Adipose tissue (tissue), 3 donors: Measurements from ENCODE around the gene PTPN7. TPM values are rescaled to one million over a fixed set of nuclear protein-coding genes. Genes with fewer than 3 reads are reported as not detected.

Experiments used
- H3K27ac ChIP-seq: one replicate; pipeline ENCODE4 v1.5.1; 2013; ENCODE audit warnings: low read depth, low read length
- WGBS, 3 donors: extraction: QIAGEN DNeasy Blood & Tissue Kit; methylation state at CpG; one replicate each; pipeline ENCODE4 v1.1.7; 2013; 5-methylcytosine and 5-hydroxymethylcytosine counted together
- polyA plus RNA-seq, 3 donors: library from polyadenylated mRNA; stranded (reverse); fragments of 200-250 nt; gene quantifications; one replicate each; pipeline ENCODE4 v1.2.3, GENCODE V29; 2013
- donor health status: healthy with polysubstance abuse.
- donor health status: Bipolar disorder and iron deficiency.
- donor health status: healthy.

Gene PTPN7
- 1 to 10 TPM in 2 of 3 donors, under 1 TPM in 1; 0.47 to 2.9 (median 1.1) TPM for polyA plus RNA-seq

GRCh38 chr1:202160377-202160940, at the start of gene PTPN7:
PTPN7 (minus strand) TSS chr1:202160602; CDS start chr1:202159402, 1,200 bp downstream.
- 42 to 78% (median 53%) methylated on average over 17 of the region's 17 CpGs for WGBS, 3 donors
- no peak within 1 kb of the TSS for H3K27ac ChIP-seq

DNA sequence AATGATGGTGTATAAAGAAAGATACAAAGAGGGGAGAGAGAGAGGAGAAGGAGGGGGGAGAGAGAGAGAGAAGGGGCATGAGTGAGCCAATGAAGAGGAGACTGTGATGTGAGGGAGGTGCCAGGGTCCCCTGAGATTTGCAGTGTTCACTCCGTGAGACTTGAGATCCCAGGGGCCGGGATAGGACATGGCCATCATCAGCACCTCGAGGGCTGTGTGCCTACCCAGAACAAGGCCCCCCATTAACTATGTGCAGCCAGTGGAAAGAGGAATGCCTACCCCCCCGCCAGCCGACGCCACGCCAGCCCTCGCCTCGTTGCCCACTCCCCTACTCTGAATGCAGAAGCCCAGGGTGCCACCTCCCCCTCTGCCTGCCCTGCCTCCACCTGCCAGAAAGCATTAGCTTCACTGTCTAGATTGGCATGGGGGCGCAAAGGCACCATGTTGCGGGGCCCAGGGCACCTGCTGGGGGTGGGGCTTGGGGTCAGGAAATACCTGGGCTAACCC, 48.0 kb upstream of the PTPN7 start:
- no peak overlapping the region for H3K27ac ChIP-seq
- 75 to 84% (median 79%) methylated on average over 11 of the region's 11 CpGs for WGBS, 3 donors

- WGBS, 3 donors, result 33 to 54% (median 33%) methylated on average over 1 of the region's 1 CpG
- H3K27ac ChIP-seq, result no peak overlapping the region
Measured at GRCh38 chr1:202207292-202207691, 46.9 kb upstream of the PTPN7 start.

DNA sequence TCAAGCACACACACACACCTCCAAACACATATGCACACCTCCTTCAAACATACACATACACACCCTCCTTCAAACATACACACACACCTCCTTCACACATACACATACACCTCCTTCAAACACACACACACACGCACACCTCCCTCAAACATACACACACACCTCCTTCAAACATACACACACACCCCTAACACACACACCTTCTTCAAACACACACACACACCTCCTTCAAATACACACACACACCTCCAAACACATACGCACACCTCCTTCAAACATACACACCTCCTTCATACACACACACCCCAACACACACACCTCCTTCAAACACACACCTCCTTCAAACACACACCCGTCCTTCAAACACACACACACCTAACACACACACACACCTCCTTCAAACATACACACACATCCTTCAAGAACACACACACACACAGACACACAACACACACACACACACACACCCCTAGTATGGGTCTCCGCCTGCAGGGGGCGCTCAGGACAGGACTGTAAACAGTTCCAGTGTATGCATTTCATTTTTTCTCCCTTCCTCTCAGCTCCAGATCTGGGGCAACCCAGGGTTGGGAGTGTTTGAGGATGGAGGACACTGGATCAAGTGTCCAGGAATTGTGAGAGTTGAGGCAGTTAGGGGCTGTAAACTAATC, 45.3 kb upstream of the PTPN7 start:
- WGBS, 3 donors, result 55 to 79% (median 56%) methylated on average over 5 of the region's 5 CpGs
- no peak overlapping the region for H3K27ac ChIP-seq

GRCh38 chr1:202204065-202204464, 43.7 kb upstream of the PTPN7 start:
- WGBS, 3 donors, result 31 to 47% (median 46%) methylated on average over 1 of the region's 1 CpG
- H3K27ac ChIP-seq, result no peak overlapping the region

GRCh38 chr1:202203238-202204039, 43.0 kb upstream of the PTPN7 start:
- no peak overlapping the region for H3K27ac ChIP-seq
- 65 to 71% (median 65%) methylated on average over 13 of the region's 13 CpGs for WGBS, 3 donors

- 85 to 91% (median 86%) methylated on average over 7 of the region's 7 CpGs for WGBS, 3 donors
- no peak overlapping the region for H3K27ac ChIP-seq
Measured at GRCh38 chr1:202202500-202203168, 42.2 kb upstream of the PTPN7 start.

DNA sequence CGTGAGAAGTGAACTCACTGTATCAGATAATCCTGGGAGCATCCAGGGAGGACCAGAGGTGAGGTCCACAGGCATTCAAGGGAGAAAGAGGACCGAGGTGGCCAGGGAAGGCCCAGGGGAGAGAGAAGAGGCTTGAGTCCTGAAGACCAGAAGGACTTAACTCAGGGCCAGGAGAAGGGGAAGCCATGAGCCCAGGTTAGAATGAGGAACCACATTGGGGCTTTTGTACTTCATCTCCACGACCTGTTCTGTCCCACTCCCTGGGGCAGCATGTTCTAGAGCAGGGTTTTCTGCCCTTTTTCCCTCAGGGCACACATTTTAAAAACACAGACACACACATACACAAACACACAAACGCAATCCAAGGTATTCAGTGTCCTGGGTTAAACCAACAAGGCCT, 41.6 kb upstream of the PTPN7 start:
- no peak overlapping the region for H3K27ac ChIP-seq
- WGBS, 3 donors, result 54 to 65% (median 58%) methylated on average over 4 of the region's 4 CpGs

GRCh38 chr1:202201266-202201665, 40.9 kb upstream of the PTPN7 start:
- 42 to 80% (median 56%) methylated on average over 3 of the region's 3 CpGs for WGBS, 3 donors
- H3K27ac ChIP-seq, result no peak overlapping the region

DNA sequence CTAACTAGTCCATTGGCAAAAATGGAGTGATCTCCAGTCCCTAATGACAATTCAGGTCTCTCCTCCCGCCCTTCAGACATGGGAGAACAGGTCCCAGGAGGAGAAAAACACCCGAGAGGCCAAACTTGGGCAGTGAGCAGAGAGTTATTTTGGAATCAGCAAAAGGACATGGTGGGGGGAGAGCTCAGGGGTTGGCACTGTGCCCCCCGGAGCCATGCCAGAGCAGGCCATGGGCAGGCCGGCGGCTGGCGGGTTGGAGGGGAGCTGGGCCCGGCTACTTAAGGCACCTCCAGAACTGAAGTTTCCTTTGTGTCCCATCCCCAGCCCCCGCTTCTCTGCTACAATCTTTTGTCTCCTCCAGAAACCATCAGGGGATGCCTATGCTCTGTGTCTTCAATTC, 40.3 kb upstream of the PTPN7 start:
- no peak overlapping the region for H3K27ac ChIP-seq
- 83 to 84% (median 84%) methylated on average over 8 of the region's 8 CpGs for WGBS, 3 donors

DNA sequence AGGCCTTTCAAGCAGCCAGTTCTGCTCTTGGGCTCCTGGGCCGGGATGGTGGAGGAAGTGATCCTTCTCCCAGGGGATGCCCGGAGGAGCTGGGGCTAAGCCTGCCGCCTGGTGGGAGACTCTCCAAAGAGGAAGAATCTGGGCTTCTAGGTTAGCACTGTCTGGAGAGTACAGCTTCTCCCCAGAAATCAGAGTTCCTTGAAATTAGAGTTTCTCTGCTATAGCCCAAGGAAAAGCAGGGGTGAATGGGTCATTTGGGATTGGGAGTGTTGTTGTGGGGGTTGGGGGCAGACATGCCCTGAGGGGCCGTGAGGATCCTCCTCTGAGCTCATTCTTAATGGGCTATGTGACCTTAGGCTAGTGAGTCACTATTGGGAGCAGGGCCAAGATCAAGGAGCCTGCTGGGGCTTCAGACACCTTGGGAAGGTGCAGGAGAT, 39.7 kb upstream of the PTPN7 start:
- 57 to 75% (median 63%) methylated on average over 4 of the region's 4 CpGs for WGBS, 3 donors
- no peak overlapping the region for H3K27ac ChIP-seq

DNA sequence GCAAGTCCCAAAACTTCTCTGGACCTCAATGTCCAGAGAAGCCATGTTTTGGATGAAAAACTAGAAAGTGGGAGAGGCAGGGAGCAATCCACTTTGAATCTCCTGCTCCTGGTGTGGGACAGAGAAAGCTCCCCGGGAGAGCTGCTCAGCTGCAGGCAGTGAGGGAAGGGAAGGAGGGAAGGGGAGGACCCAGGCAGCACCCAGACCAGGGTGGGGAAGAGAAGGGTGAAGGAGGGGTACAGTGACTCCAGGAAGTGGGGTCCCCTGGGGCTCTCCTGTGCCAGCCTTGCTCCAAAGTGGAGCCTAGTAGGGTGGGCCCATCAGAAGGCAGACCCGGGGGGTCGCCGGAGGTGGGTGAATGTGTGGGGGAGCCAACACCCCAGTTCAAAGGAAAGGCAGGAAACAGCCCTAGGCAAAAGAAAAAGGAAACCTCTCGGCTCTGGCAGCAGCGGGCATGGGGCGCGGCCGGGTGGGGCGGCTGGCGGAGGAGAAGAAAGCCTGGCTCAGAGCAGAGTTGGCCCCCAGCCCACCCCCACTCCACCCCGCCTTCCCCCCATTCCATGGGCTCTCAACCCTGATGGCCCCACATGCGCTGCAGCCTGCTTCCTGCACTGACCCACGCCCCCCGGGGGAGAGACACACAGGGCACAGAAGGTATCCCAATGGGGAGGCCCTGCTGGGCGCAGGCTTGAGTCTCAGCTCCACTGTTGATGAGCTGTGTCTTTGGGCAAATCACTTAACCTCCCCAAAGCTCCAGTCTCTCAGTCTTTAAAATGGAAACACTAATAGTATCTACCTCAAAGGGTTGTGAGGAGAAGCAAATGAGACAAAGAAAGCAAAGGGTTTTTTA, 38.9 kb upstream of the PTPN7 start:
- 30 to 62% (median 35%) methylated on average over 15 to 16 of the region's 16 CpGs for WGBS, 3 donors
- no peak overlapping the region for H3K27ac ChIP-seq

DNA sequence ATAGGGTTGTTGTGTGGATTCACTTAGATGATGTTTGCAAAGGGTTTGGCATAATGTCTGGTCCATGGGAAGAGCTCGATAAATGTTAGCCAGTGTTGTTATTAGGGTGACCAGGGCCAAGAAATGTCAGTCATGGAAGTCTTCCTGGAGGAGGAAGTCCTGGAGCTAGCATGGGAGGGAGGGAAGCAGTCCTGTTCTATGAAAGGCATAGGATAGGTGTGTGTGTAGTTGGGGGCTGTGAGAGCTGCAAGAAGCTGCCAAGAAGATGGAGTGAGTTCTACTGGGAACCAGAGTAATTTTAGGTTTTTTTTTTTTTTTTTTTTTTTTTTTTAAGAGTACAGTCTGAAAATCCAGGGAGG, 37.9 kb upstream of the PTPN7 start:
- no peak overlapping the region for H3K27ac ChIP-seq
- 56 to 85% (median 85%) methylated on average over 1 of the region's 1 CpG for WGBS, 3 donors

DNA sequence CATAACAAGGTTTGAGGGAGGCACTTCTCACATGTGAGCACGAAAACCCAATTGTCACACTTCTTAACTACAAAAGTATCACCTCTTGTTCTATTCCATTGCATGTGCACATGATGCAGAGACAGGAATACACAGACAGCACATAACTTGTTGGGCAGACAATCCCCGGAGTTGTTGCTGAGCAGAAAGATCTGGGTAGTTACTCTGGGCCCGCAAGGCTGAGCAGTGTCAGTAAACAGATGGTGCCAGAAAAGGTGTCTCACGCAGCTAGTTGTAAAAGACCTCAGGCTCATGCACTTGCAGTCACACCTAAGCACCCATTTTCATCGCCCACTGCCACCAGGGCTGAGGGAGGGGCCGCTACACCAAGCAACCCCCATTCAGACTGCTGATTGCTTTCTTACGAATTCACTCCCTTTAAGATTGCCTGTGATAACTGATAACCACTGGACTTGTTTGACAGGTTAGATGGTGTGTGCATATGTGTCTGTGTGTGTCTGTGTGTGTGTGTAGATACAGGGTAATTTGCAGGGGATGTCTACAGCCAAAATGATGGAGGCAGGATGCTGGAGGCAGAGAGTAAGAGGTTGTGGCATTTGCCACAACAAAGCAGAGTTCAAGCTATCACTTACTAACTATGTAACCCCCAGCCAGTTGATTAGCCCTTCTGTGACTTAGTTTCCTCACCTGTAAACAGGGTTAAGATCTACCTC, 37.4 kb upstream of the PTPN7 start:
- 64 to 85% (median 81%) methylated on average over 7 of the region's 7 CpGs for WGBS, 3 donors

GRCh38 chr1:202194328-202194648, 33.9 kb upstream of the PTPN7 start:
- no peak overlapping the region for H3K27ac ChIP-seq
- whole genome bisulfite sequencing, 3 donors, result 42 to 51% (median 51%) methylated on average over 10 to 11 of the region's 11 CpGs

More for the DNA sequence above, 37.4 kb upstream of the PTPN7 start:
- no peak overlapping the region for H3K27ac ChIP-seq

- H3K27ac ChIP-seq, result no peak within 1 kb of the TSS
- WGBS, 3 donors, result 2 to 3% (median 3%) methylated on average over 54 to 61 of the region's 61 CpGs
Measured at GRCh38 chr1:202193614-202194327, 33.4 kb upstream of the PTPN7 start, which contains the start of gene LGR6. LGR6 (plus strand) TSS chr1:202193799; CDS start chr1:202193990, 191 bp downstream.
